Urinary bladder (tissue), 4 donors: ENCODE measurements around the gene RHD. TPM values are rescaled to one million over a fixed set of nuclear protein-coding genes. Genes with fewer than 3 reads are reported as not detected.
"Not testable (repeated sequence)": the region's sequence is repeated elsewhere in the genome, so short reads cannot be mapped to it uniquely, and the experiment has no call there.

Experiments used
- DNase-seq: peaks from one replicate; pipeline ENCODE4 v3.0.0-alpha.2; 2015; ENCODE audit errors: extremely low spot score
- H3K27ac ChIP-seq: one replicate; pipeline ENCODE4 v1.5.1; 2013; ENCODE audit warnings: low read depth, mild to moderate bottlenecking, moderate library complexity
- H3K36me3 ChIP-seq: one replicate; pipeline ENCODE4 v1.6.1; 2013; ENCODE audit warnings: mild to moderate bottlenecking, moderate library complexity; ENCODE audit not compliant: insufficient read depth
- H3K4me1 ChIP-seq: one replicate; pipeline ENCODE4 v1.6.1; 2013; ENCODE audit warnings: mild to moderate bottlenecking, moderate library complexity; ENCODE audit not compliant: insufficient read depth
- H3K4me3 ChIP-seq: one replicate; pipeline ENCODE4 v1.5.1; 2013; ENCODE audit warnings: low read depth, low read length
- WGBS: extraction: QIAGEN DNeasy Blood & Tissue Kit; methylation state at CpG from one replicate; pipeline ENCODE4 v1.1.7; 2013; 5-methylcytosine and 5-hydroxymethylcytosine counted together
- polyA plus RNA-seq: library from polyadenylated mRNA; stranded (reverse); fragments of 200-250 nt; gene quantifications from one replicate; pipeline ENCODE4 v1.2.3, GENCODE V29; 2013
- total RNA-seq: library from RNA; depleted of rRNA; stranded (reverse); fragments of >200 nt; gene quantifications from one replicate; pipeline ENCODE4 v1.2.3, GENCODE V29; 2014
- donor health status: healthy with polysubstance abuse.
- donor health status: healthy.

The RHD gene
- total and polyA plus RNA-seq, 2 donors = 0.69 TPM; not detected in 1

GRCh38 chr1:25362634-25363559 is 90.6 kb downstream of the RHD start:
- not testable (repeated sequence) for DNase-seq, H3K27ac ChIP-seq, H3K4me3 ChIP-seq, H3K4me1 ChIP-seq, H3K36me3 ChIP-seq
- WGBS = no CpG with 5 or more reads among the region's 17 CpGs

- WGBS = 84% methylated on average over 4 of the region's 4 CpGs
- DNase-seq = no peak
- no peaks in the 10 kb centered on the region for H3K4me1 ChIP-seq
- H3K4me3 ChIP-seq = no peak overlapping the region
- no peak overlapping the region for H3K27ac ChIP-seq
- H3K36me3 ChIP-seq = no peaks in the 10 kb centered on the region
Measured at GRCh38 chr1:25369241-25369640, 96.9 kb downstream of the RHD start.

- not testable (repeated sequence) for DNase-seq, H3K4me3 ChIP-seq, H3K4me1 ChIP-seq, H3K36me3 ChIP-seq, H3K27ac ChIP-seq
- WGBS = 84% methylated on average over 12 of the region's 12 CpGs
Measured at GRCh38 chr1:25369691-25370271, 97.5 kb downstream of the RHD start.

- 57% methylated on average over 7 of the region's 7 CpGs for WGBS
- H3K4me1 ChIP-seq, H3K27ac ChIP-seq, H3K4me3 ChIP-seq, DNase-seq, H3K36me3 ChIP-seq: not testable (repeated sequence)
Measured at GRCh38 chr1:25371757-25372156, 99.4 kb downstream of the RHD start.

- H3K4me1 ChIP-seq, H3K4me3 ChIP-seq, H3K27ac ChIP-seq, H3K36me3 ChIP-seq, DNase-seq: not testable (repeated sequence)
- 80% methylated on average over 3 of the region's 3 CpGs for WGBS
Measured at GRCh38 chr1:25378367-25378766, 106.1 kb downstream of the RHD start.

Other genes with a start within 250 kb of the RHD start
- gene SYF2, start 40.0 kb upstream of the RHD start, total RNA-seq = 54.7 TPM
- 91.9 TPM for gene SYF2, start 40.0 kb upstream of the RHD start, polyA plus RNA-seq
- gene RSRP1, start 25.1 kb upstream of the RHD start, total RNA-seq = 126 TPM
- 69.6 TPM for gene RSRP1, start 25.1 kb upstream of the RHD start, polyA plus RNA-seq
- gene TMEM50A, start 65.8 kb downstream of the RHD start, total RNA-seq = 80.6 TPM
- 95.8 TPM for gene TMEM50A, start 65.8 kb downstream of the RHD start, polyA plus RNA-seq
- 0.85 TPM for gene RHCE, start 148.3 kb downstream of the RHD start, total RNA-seq
- gene RHCE, start 148.3 kb downstream of the RHD start, polyA plus RNA-seq = 0.19 TPM
- gene MACO1, start 158.4 kb downstream of the RHD start, total RNA-seq = 24.4 TPM
- gene MACO1, start 158.4 kb downstream of the RHD start, polyA plus RNA-seq = 7.9 TPM